H9 (cell line): Measurements from ENCODE around the gene CAMKK1. TPM values are rescaled to one million over a fixed set of nuclear protein-coding genes. Genes with fewer than 3 reads are reported as not detected.

Source experiments
- DNase-seq: peaks from one replicate; pipeline ENCODE4 v3.0.0-alpha.2; 2017
- H2AFZ ChIP-seq: one replicate; pipeline ENCODE4 v1.6.1; 2013; ENCODE audit warnings: mild to moderate bottlenecking, low read length, control low read depth, moderate library complexity
- H2AK5ac ChIP-seq: 2 replicates; pipeline ENCODE4 v1.6.1; 2013; ENCODE audit warnings: low read length, control low read depth, mixed read lengths; ENCODE audit not compliant: insufficient read length
- H2BK120ac ChIP-seq: one replicate; pipeline ENCODE4 v1.6.1; 2013; ENCODE audit warnings: low read depth, mild to moderate bottlenecking, low read length, control low read depth, inconsistent platforms; ENCODE audit not compliant: poor library complexity, severe bottlenecking
- H2BK12ac ChIP-seq: 2 replicates; pipeline ENCODE4 v1.6.1; 2013; ENCODE audit warnings: low read length, control low read depth, mixed read lengths, low read depth; ENCODE audit not compliant: insufficient read length
- H2BK15ac ChIP-seq: 2 replicates; pipeline ENCODE4 v1.6.1; 2013; ENCODE audit warnings: low read depth, low read length, control low read depth
- H2BK20ac ChIP-seq: one replicate; pipeline ENCODE4 v1.6.1; 2013; ENCODE audit warnings: low read depth, mild to moderate bottlenecking, low read length, control low read depth, inconsistent platforms; ENCODE audit not compliant: poor library complexity, severe bottlenecking
- H2BK5ac ChIP-seq: 2 replicates; pipeline ENCODE4 v1.6.1; 2013; ENCODE audit warnings: low read length, control low read depth, mixed read lengths; ENCODE audit not compliant: insufficient read length
- H3K14ac ChIP-seq: 2 replicates; pipeline ENCODE4 v1.6.1; 2013; ENCODE audit warnings: low read length, control low read depth; ENCODE audit not compliant: insufficient read depth
- H3K18ac ChIP-seq: 2 replicates; pipeline ENCODE4 v1.6.1; 2013; ENCODE audit warnings: low read depth, mild to moderate bottlenecking, mixed read lengths, low read length, control low read depth; ENCODE audit not compliant: insufficient read length
- H3K23ac ChIP-seq: 2 replicates; pipeline ENCODE4 v1.6.1; 2013; ENCODE audit warnings: low read length, control low read depth, mixed read lengths, low read depth; ENCODE audit not compliant: insufficient read length
- H3K23me2 ChIP-seq: 2 replicates; pipeline ENCODE4 v1.6.1; 2013; ENCODE audit warnings: low read depth, mild to moderate bottlenecking, mixed read lengths, low read length, control low read depth; ENCODE audit not compliant: insufficient read length, poor library complexity, severe bottlenecking
- H3K27ac ChIP-seq: 2 replicates; pipeline ENCODE4 v1.5.1; 2013; ENCODE audit warnings: low read length, control low read depth, mixed read lengths, low read depth; ENCODE audit not compliant: insufficient read length
- H3K27me3 ChIP-seq: 2 replicates; pipeline ENCODE4 v1.6.1; 2013; ENCODE audit warnings: low read length, control low read depth, inconsistent platforms; ENCODE audit not compliant: insufficient read depth
- H3K4ac ChIP-seq: 2 replicates; pipeline ENCODE4 v1.6.1; 2013; ENCODE audit warnings: low read depth, mild to moderate bottlenecking, control low read depth, inconsistent platforms, low read length, moderate library complexity
- H3K4me1 ChIP-seq: 2 replicates; pipeline ENCODE4 v1.6.1; 2013; ENCODE audit warnings: low read length, control low read depth, inconsistent platforms; ENCODE audit not compliant: insufficient read depth
- H3K4me2 ChIP-seq: 2 replicates; pipeline ENCODE4 v1.6.1; 2013; ENCODE audit warnings: low read length, control low read depth, mixed read lengths; ENCODE audit not compliant: insufficient read length, insufficient read depth
- H3K56ac ChIP-seq: 2 replicates; pipeline ENCODE4 v1.6.1; 2013; ENCODE audit warnings: low read depth, mild to moderate bottlenecking, mixed read lengths, low read length, control low read depth; ENCODE audit not compliant: insufficient read length
- H3K79me1 ChIP-seq: 2 replicates; pipeline ENCODE4 v1.6.1; 2013; ENCODE audit warnings: low read depth, mild to moderate bottlenecking, moderate library complexity, low read length, control low read depth, inconsistent platforms; ENCODE audit not compliant: insufficient read depth, poor library complexity, severe bottlenecking
- H3K79me2 ChIP-seq: 2 replicates; pipeline ENCODE4 v1.6.1; 2013; ENCODE audit warnings: low read length, control low read depth, inconsistent platforms; ENCODE audit not compliant: insufficient read depth
- H3K9ac ChIP-seq: 2 replicates; pipeline ENCODE4 v1.6.1; 2013; ENCODE audit warnings: low read length, control low read depth, mixed read lengths; ENCODE audit not compliant: insufficient read length; ENCODE audit errors: extremely low read depth
- H3K9me3 ChIP-seq: one replicate; pipeline ENCODE4 v1.6.1; 2013; ENCODE audit warnings: low read depth, low read length, inconsistent platforms; ENCODE audit not compliant: control insufficient read depth
- H3T11ph ChIP-seq: one replicate; pipeline ENCODE4 v1.6.1; 2013; ENCODE audit warnings: mild to moderate bottlenecking, low read length, control low read depth, inconsistent platforms
- H4K20me1 ChIP-seq: one replicate; pipeline ENCODE4 v1.6.1; 2013; ENCODE audit not compliant: control insufficient read depth, insufficient read length, insufficient read depth
- H4K5ac ChIP-seq: 2 replicates; pipeline ENCODE4 v1.6.1; 2013; ENCODE audit warnings: low read depth, mild to moderate bottlenecking, mixed read lengths, low read length, control low read depth; ENCODE audit not compliant: insufficient read length
- H4K8ac ChIP-seq: replicated peaks from 2 replicates; pipeline ENCODE4 v1.6.1; 2013; ENCODE audit warnings: low read length, control low read depth, mixed read lengths, low read depth; ENCODE audit not compliant: insufficient read length
- H4K91ac ChIP-seq: 2 replicates; pipeline ENCODE4 v1.6.1; 2013; ENCODE audit warnings: low read depth, mild to moderate bottlenecking, moderate library complexity, mixed read lengths, low read length, control low read depth; ENCODE audit not compliant: insufficient read length
- H3K27ac Mint-ChIP-seq, 3 experiments: 2 replicates in 2 of 3; 3 replicates in 1 of 3; pipeline ENCODE4 v1.8.0; 2020 to 2021; ENCODE audit warnings: mixed read lengths in 3 of 3, mild to moderate bottlenecking in 1 of 3, moderate library complexity in 1 of 3
- H3K27me3 Mint-ChIP-seq: 2 replicates; pipeline ENCODE4 v1.8.0; 2021; ENCODE audit warnings: low read depth, mild to moderate bottlenecking, moderate library complexity, mixed read lengths
- H3K36me3 Mint-ChIP-seq, 3 experiments: 2 replicates in 2 of 3; 3 replicates in 1 of 3; pipeline ENCODE4 v1.8.0; 2020 to 2021; ENCODE audit warnings: low read depth in 3 of 3, mixed read lengths in 3 of 3; ENCODE audit not compliant: insufficient read depth in 1 of 3
- H3K4me1 Mint-ChIP-seq, 2 experiments: 2 replicates each; pipeline ENCODE4 v1.8.0; 2020; ENCODE audit warnings: mixed read lengths in 2 of 2
- H3K4me3 Mint-ChIP-seq, 2 experiments: 2 replicates in 1 of 2; 3 replicates in 1 of 2; pipeline ENCODE4 v1.8.0; 2020 to 2021; ENCODE audit warnings: mild to moderate bottlenecking in 2 of 2, mixed read lengths in 2 of 2, moderate library complexity in 1 of 2
- H3K9me3 Mint-ChIP-seq, 2 experiments: 2 replicates in 1 of 2; 3 replicates in 1 of 2; pipeline ENCODE4 v1.8.0; 2020; ENCODE audit warnings: mild to moderate bottlenecking in 2 of 2, mixed read lengths in 2 of 2, moderate library complexity in 1 of 2
- CTCF ChIP-seq: fragments of 200-600 bp; sonication (generic); conservative IDR thresholded peaks from 3 replicates; pipeline ENCODE4 v1.8.0; 2021; ENCODE audit warnings: antibody characterized with exemption, mild to moderate bottlenecking
- WGBS: extraction: QIAGEN DNeasy Blood & Tissue Kit; methylation state at CpG from one replicate; pipeline ENCODE4 v1.1.7; 2013; ENCODE audit warnings: missing lambda C conversion rate, low lambda C conversion rate, mixed read lengths; ENCODE audit not compliant: insufficient read length; ENCODE audit errors: extremely low coverage; 5-methylcytosine and 5-hydroxymethylcytosine counted together
- total RNA-seq: library from RNA; stranded (reverse); gene quantifications from 2 replicates; pipeline ENCODE4 v1.2.1, GENCODE V29; 2021

CAMKK1 gene
- total RNA-seq, 1 experiment from 2014 or later: 6.7 TPM

GRCh38 chr17:3852561-3852960 lies 40.3 kb downstream of the CAMKK1 start:
- Histone ChIP-seq H3K27me3 (no peaks in the 10 kb centered on the region), H4K20me1 (no peaks in the 10 kb centered on the region), H2AK5ac (no peak overlapping the region), H2BK12ac (no peak overlapping the region), H3K14ac (no peak overlapping the region), H3K4me1 (no peaks in the 10 kb centered on the region), H2BK20ac (no peak overlapping the region), H3K23ac (no peak overlapping the region), H4K8ac (no peak overlapping the region), H4K91ac (no peak overlapping the region), H3K18ac (no peak overlapping the region), H4K5ac (no peak overlapping the region), H3K4me2 (no peak overlapping the region), H3K9ac (no peak overlapping the region), H3K23me2 (no peaks in the 10 kb centered on the region), H3T11ph (no peak overlapping the region), H3K4ac (no peak overlapping the region), H2BK15ac (no peak overlapping the region), H3K56ac (no peak overlapping the region), H2AFZ (no peak overlapping the region), H2BK120ac (no peak overlapping the region), H3K79me1 (no peaks in the 10 kb centered on the region), H3K9me3 (no peaks in the 10 kb centered on the region), H3K79me2 (no peaks in the 10 kb centered on the region), H3K27ac (no peak overlapping the region), H2BK5ac (no peak overlapping the region)
- peak overlapping the region in 1 of 3 experiments; percentile 57; a peak in 2 of 7 replicates for H3K27ac Mint-ChIP-seq
- H3K9me3 Mint-ChIP-seq: peaks cover 6 to 7% of the 10 kb centered on the region in 2 experiments; a peak in 4 of 5 replicates
- no peak for DNase-seq
- no peak for TF ChIP-seq CTCF
- peaks cover 25% of the 10 kb centered on the region for H3K27me3 Mint-ChIP-seq
- H3K36me3 Mint-ChIP-seq: no peaks in the 10 kb centered on the region; a peak in 1 of 7 replicates
- no CpG with 5 or more reads among the region's 10 CpGs for WGBS
- no peak overlapping the region for H3K4me3 Mint-ChIP-seq
- H3K4me1 Mint-ChIP-seq: peaks cover 2 to 3% of the 10 kb centered on the region in 2 experiments; a peak in 1 of 4 replicates
